Trophoblast cell (in vitro differentiated cells and primary cell): Measurements from ENCODE around the gene PIGP.
A peak's percentile ranks its signal among the peaks of the same experiment; 100 is the strongest.

Experiments used
- DNase-seq, 2 donors: peaks; one replicate each; pipeline ENCODE4 v3.0.0-alpha.2; 2016
- H2AFZ ChIP-seq: 2 replicates; pipeline ENCODE4 v1.6.1; 2013; ENCODE audit warnings: low read length, moderate library complexity, mild to moderate bottlenecking; ENCODE audit not compliant: insufficient read depth, poor library complexity
- H2AK5ac ChIP-seq: 2 replicates; pipeline ENCODE4 v1.6.1; 2013; ENCODE audit warnings: mild to moderate bottlenecking, low read length
- H2BK120ac ChIP-seq: 2 replicates; pipeline ENCODE4 v1.6.1; 2013; ENCODE audit warnings: low read length, mild to moderate bottlenecking, moderate library complexity; ENCODE audit not compliant: insufficient read depth, poor library complexity
- H2BK12ac ChIP-seq: 2 replicates; pipeline ENCODE4 v1.6.1; 2013; ENCODE audit warnings: mild to moderate bottlenecking, low read length, moderate library complexity
- H2BK5ac ChIP-seq: 2 replicates; pipeline ENCODE4 v1.6.1; 2013; ENCODE audit warnings: low read length, low read depth, moderate library complexity, mild to moderate bottlenecking; ENCODE audit not compliant: poor library complexity
- H3K14ac ChIP-seq: 2 replicates; pipeline ENCODE4 v1.6.1; 2013; ENCODE audit warnings: mild to moderate bottlenecking, low read length
- H3K18ac ChIP-seq: 2 replicates; pipeline ENCODE4 v1.6.1; 2013; ENCODE audit warnings: mild to moderate bottlenecking, low read length
- H3K23ac ChIP-seq: 2 replicates; pipeline ENCODE4 v1.6.1; 2013; ENCODE audit warnings: low read length
- H3K27ac ChIP-seq: 2 replicates; pipeline ENCODE4 v1.5.1; 2013; ENCODE audit warnings: low read depth, mild to moderate bottlenecking, inconsistent platforms, low read length, moderate library complexity
- H3K27me3 ChIP-seq: 2 replicates; pipeline ENCODE4 v1.6.1; 2013; ENCODE audit warnings: inconsistent platforms, mild to moderate bottlenecking, low read length, moderate library complexity; ENCODE audit not compliant: insufficient read depth
- H3K36me3 ChIP-seq, 2 experiments: 1 replicate in 1 of 2; 2 replicates in 1 of 2; pipeline ENCODE4 v1.6.1; 2013; ENCODE audit warnings: low read length in 2 of 2, mild to moderate bottlenecking in 2 of 2, moderate library complexity in 1 of 2; ENCODE audit not compliant: insufficient read depth in 2 of 2, control insufficient read depth in 1 of 2
- H3K4ac ChIP-seq: 2 replicates; pipeline ENCODE4 v1.6.1; 2013; ENCODE audit warnings: low read depth, mild to moderate bottlenecking, low read length, moderate library complexity
- H3K4me1 ChIP-seq, 2 experiments: 1 replicate in 1 of 2; 2 replicates in 1 of 2; pipeline ENCODE4 v1.6.1; 2013; ENCODE audit warnings: low read length in 2 of 2, mild to moderate bottlenecking in 2 of 2, moderate library complexity in 1 of 2; ENCODE audit not compliant: insufficient read depth in 2 of 2, control insufficient read depth in 1 of 2
- H3K4me2 ChIP-seq: 2 replicates; pipeline ENCODE4 v1.6.1; 2013; ENCODE audit warnings: inconsistent platforms, mild to moderate bottlenecking, low read length, moderate library complexity
- H3K4me3 ChIP-seq: 2 replicates; pipeline ENCODE4 v1.5.1; 2013; ENCODE audit warnings: mild to moderate bottlenecking, low read depth, low read length, inconsistent platforms
- H3K79me1 ChIP-seq: one replicate; pipeline ENCODE4 v1.6.1; 2013; ENCODE audit warnings: low read length
- H3K79me2 ChIP-seq: 2 replicates; pipeline ENCODE4 v1.6.1; 2013; ENCODE audit warnings: low read length, mild to moderate bottlenecking; ENCODE audit not compliant: control insufficient read depth, insufficient read depth, poor library complexity
- H3K9ac ChIP-seq: 2 replicates; pipeline ENCODE4 v1.6.1; 2013; ENCODE audit warnings: mild to moderate bottlenecking, low read length
- H3K9me3 ChIP-seq: 2 replicates; pipeline ENCODE4 v1.6.1; 2013; ENCODE audit warnings: low read depth, mild to moderate bottlenecking, control low read depth, inconsistent platforms, low read length; ENCODE audit not compliant: insufficient read depth
- H4K12ac ChIP-seq: 2 replicates; pipeline ENCODE4 v1.6.1; 2013; ENCODE audit warnings: low read depth, mild to moderate bottlenecking, low read length, moderate library complexity
- H4K8ac ChIP-seq: 2 replicates; pipeline ENCODE4 v1.6.1; 2013; ENCODE audit warnings: low read depth, mild to moderate bottlenecking, low read length, moderate library complexity
- H4K91ac ChIP-seq: one replicate; pipeline ENCODE4 v1.6.1; 2013; ENCODE audit warnings: low read depth, mild to moderate bottlenecking, low read length, moderate library complexity
- WGBS: extraction: QIAGEN DNeasy Blood & Tissue Kit; methylation state at CpG from one replicate; pipeline ENCODE4 v1.1.7; 2013; ENCODE audit warnings: missing lambda C conversion rate; ENCODE audit not compliant: insufficient read length, insufficient coverage; ENCODE audit errors: extremely low coverage; 5-methylcytosine and 5-hydroxymethylcytosine counted together

PIGP gene

DNA sequence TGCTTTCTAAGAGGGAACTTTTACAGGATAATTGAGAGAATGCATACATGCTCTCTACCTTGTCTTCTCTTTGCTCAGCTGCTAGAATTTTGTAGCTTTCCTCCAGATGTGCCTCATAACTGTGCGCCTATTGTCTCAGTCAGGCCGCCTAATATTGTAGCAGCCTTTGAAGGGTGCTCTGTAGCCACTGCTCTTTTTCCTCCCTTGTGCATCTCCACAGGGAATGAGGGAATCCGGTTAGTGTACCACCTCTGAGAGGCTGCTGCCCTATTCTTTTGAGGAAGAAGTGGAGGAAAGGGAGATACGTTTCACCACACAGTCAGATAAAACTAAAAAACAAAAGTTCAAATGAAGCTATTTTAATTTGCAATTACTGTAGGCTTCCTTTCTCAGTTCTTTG lies 22.9 kb upstream of the PIGP start:
- H3K27me3 ChIP-seq = no peaks in the 10 kb centered on the region
- no peaks in the 10 kb centered on the region for H3K4me1 ChIP-seq
- no peak for DNase-seq
- no peak overlapping the region for H3K4me2 ChIP-seq
- H3K27ac ChIP-seq = no peak overlapping the region
- H4K8ac ChIP-seq = no peak overlapping the region
- peaks cover 4 to 15% of the 10 kb centered on the region in 2 experiments for H3K36me3 ChIP-seq
- H2AK5ac ChIP-seq = no peak overlapping the region
- no peak overlapping the region for H3K4ac ChIP-seq
- H3K14ac ChIP-seq = no peak overlapping the region
- no peak overlapping the region for H4K91ac ChIP-seq
- no CpG with 5 or more reads among the region's 4 CpGs for WGBS
- no peak overlapping the region for H4K12ac ChIP-seq
- H3K9me3 ChIP-seq = no peaks in the 10 kb centered on the region
- H2AFZ ChIP-seq = no peak overlapping the region
- no peak overlapping the region for H3K23ac ChIP-seq
- H2BK5ac ChIP-seq = no peak overlapping the region
- H3K79me2 ChIP-seq = no peaks in the 10 kb centered on the region
- no peak overlapping the region for H3K9ac ChIP-seq
- no peak overlapping the region for H3K18ac ChIP-seq
- no peak overlapping the region for H2BK120ac ChIP-seq
- no peak overlapping the region for H2BK12ac ChIP-seq
- H3K79me1 ChIP-seq = no peaks in the 10 kb centered on the region
- H3K4me3 ChIP-seq = no peak overlapping the region

DNA sequence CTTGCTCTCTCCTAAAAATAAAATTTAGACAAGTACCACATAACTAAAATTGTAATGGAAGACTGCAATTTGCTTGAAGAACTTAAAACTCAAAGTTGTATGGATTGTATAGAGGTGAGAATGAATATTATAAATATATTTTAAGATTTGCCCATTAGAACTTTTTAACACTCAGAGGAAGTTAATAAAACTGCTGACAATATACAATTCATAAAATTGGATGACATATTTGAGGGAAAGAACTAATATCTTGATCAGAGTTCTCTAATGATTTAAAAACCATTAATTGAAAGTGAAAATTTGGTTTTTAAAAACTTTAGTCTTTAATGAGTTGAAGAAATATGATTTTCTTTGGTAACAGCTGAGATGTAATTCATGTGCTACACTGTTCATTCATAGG lies 21.1 kb upstream of the PIGP start:
- no peak overlapping the region for H4K8ac ChIP-seq
- no peak for DNase-seq
- no peak overlapping the region for H3K4me3 ChIP-seq
- H3K23ac ChIP-seq = no peak overlapping the region
- no peaks in the 10 kb centered on the region for H3K9me3 ChIP-seq
- H3K27ac ChIP-seq = no peak overlapping the region
- no peak overlapping the region for H4K91ac ChIP-seq
- peaks cover 5 to 15% of the 10 kb centered on the region in 2 experiments for H3K36me3 ChIP-seq
- no peak overlapping the region for H2BK12ac ChIP-seq
- H2AK5ac ChIP-seq = no peak overlapping the region
- H3K4me2 ChIP-seq = no peak overlapping the region
- H3K27me3 ChIP-seq = no peaks in the 10 kb centered on the region
- H3K79me2 ChIP-seq = no peaks in the 10 kb centered on the region
- no peak overlapping the region for H3K18ac ChIP-seq
- no peak overlapping the region for H2BK5ac ChIP-seq
- no peaks in the 10 kb centered on the region for H3K79me1 ChIP-seq
- H3K4ac ChIP-seq = no peak overlapping the region
- no peak overlapping the region for H3K9ac ChIP-seq
- H2BK120ac ChIP-seq = no peak overlapping the region
- H3K4me1 ChIP-seq = no peaks in the 10 kb centered on the region
- H4K12ac ChIP-seq = no peak overlapping the region
- no peak overlapping the region for H3K14ac ChIP-seq
- H2AFZ ChIP-seq = no peak overlapping the region

DNA sequence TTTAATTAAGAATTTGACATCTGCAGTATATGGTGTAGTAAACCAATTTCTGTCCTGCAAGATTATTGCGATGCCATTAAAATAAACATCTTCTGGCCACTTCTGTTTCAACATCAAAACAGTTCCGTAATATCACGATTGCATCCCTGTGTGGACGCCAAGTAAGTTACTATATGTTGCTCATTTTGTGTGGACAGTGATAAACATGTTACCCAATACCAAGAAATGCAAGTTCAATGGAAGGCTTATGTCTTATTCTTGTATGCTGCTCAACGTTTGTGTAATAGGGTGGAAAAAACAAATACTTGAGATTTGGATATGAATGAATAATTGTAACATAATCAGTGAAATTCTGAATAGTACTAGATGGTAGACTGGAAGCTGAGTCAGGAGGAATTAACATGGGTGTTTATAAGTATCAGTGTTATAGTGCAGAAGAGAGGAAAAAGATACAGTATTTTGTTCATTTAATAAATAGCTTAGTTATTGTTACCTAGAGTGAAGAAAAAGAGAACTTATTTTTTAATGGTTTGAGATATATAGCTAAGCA lies 15.4 kb upstream of the PIGP start:
- H3K23ac ChIP-seq = no peak overlapping the region
- H3K14ac ChIP-seq = no peak overlapping the region
- WGBS = no CpG with 5 or more reads among the region's 5 CpGs
- H4K12ac ChIP-seq = no peak overlapping the region
- no peak overlapping the region for H2BK5ac ChIP-seq
- H2BK120ac ChIP-seq = no peak overlapping the region
- no peak overlapping the region for H4K8ac ChIP-seq
- no peak overlapping the region for H3K27ac ChIP-seq
- H3K4ac ChIP-seq = no peak overlapping the region
- H2AK5ac ChIP-seq = no peak overlapping the region
- DNase-seq = no peak
- H2AFZ ChIP-seq = no peak overlapping the region
- H4K91ac ChIP-seq = no peak overlapping the region
- no peaks in the 10 kb centered on the region for H3K9me3 ChIP-seq
- no peaks in the 10 kb centered on the region for H3K79me2 ChIP-seq
- H3K9ac ChIP-seq = no peak overlapping the region
- H2BK12ac ChIP-seq = no peak overlapping the region
- H3K79me1 ChIP-seq = no peaks in the 10 kb centered on the region
- peaks cover 3 to 4% of the 10 kb centered on the region in 2 experiments for H3K36me3 ChIP-seq
- no peak overlapping the region for H3K18ac ChIP-seq
- H3K4me1 ChIP-seq = no peaks in the 10 kb centered on the region
- no peak overlapping the region for H3K4me3 ChIP-seq
- H3K27me3 ChIP-seq = no peaks in the 10 kb centered on the region
- H3K4me2 ChIP-seq = no peak overlapping the region

DNA sequence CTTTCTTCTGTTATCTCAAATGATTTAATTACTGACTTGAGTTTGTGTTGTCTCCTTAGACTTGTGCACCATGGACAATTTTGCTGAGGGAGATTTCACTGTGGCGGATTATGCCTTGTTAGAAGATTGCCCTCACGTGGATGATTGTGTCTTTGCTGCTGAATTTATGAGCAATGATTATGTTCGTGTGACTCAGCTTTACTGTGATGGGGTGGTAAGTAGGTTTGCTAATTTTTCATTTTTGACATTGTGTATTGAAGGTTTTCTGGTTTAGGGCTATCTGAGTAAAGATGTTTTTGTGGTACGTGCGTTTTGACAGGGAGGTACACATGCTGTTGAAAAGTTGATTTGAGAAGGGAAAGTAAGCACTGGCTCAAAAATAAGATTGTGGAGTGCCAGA lies 14.3 kb upstream of the PIGP start:
- Histone ChIP-seq H2BK12ac (no peak overlapping the region), H4K8ac (no peak overlapping the region)

More for the DNA sequence above, 14.3 kb upstream of the PIGP start:
- H3K36me3 ChIP-seq = peaks cover 3 to 4% of the 10 kb centered on the region in 2 experiments
- no CpG with 5 or more reads among the region's 5 CpGs for WGBS
- no peaks in the 10 kb centered on the region for H3K79me1 ChIP-seq
- no peak overlapping the region for H3K18ac ChIP-seq
- no peaks in the 10 kb centered on the region for H3K27me3 ChIP-seq
- no peak overlapping the region for H3K23ac ChIP-seq
- no peaks in the 10 kb centered on the region for H3K4me1 ChIP-seq
- peak in 1 of 2 donors; percentile 38 for DNase-seq
- H3K9ac ChIP-seq = no peak overlapping the region
- H2AK5ac ChIP-seq = no peak overlapping the region
- H3K4ac ChIP-seq = no peak overlapping the region
- no peak overlapping the region for H3K27ac ChIP-seq
- H4K12ac ChIP-seq = no peak overlapping the region
- H3K9me3 ChIP-seq = no peaks in the 10 kb centered on the region
- no peak overlapping the region for H2AFZ ChIP-seq
- H2BK120ac ChIP-seq = no peak overlapping the region
- no peak overlapping the region for H3K14ac ChIP-seq
- H3K4me2 ChIP-seq = no peak overlapping the region
- no peak overlapping the region for H2BK5ac ChIP-seq
- H4K91ac ChIP-seq = no peak overlapping the region
- peaks cover 1% of the 10 kb centered on the region for H3K79me2 ChIP-seq
- no peak overlapping the region for H3K4me3 ChIP-seq
